Type B pancreatic cell (in vitro differentiated cells): ENCODE data around the gene FFAR1. TPM values are rescaled to one million over a fixed set of nuclear protein-coding genes. Genes with fewer than 3 reads are reported as not detected.
A peak's percentile ranks its signal among the peaks of the same experiment; 100 is the strongest.

Experiments used
- DNase-seq: peaks from one replicate; pipeline ENCODE4 v3.0.0; 2021; ENCODE audit warnings: mixed read lengths; ENCODE audit not compliant: unreplicated experiment; ENCODE audit errors: extremely low spot score
- H3K27ac Mint-ChIP-seq: 2 replicates; pipeline ENCODE4 v1.8.0; 2021; ENCODE audit warnings: mild to moderate bottlenecking, mixed read lengths
- H3K27me3 Mint-ChIP-seq: 2 replicates; pipeline ENCODE4 v1.8.0; 2021; ENCODE audit warnings: mixed read lengths
- H3K36me3 Mint-ChIP-seq: 2 replicates; pipeline ENCODE4 v1.8.0; 2021; ENCODE audit warnings: mixed read lengths
- H3K4me1 Mint-ChIP-seq: one replicate; pipeline ENCODE4 v1.8.0; 2021; ENCODE audit warnings: mixed read lengths; ENCODE audit not compliant: unreplicated experiment
- H3K4me3 Mint-ChIP-seq: 2 replicates; pipeline ENCODE4 v1.8.0; 2021; ENCODE audit warnings: mild to moderate bottlenecking, mixed read lengths
- H3K9me3 Mint-ChIP-seq: 2 replicates; pipeline ENCODE4 v1.8.0; 2021; ENCODE audit warnings: mixed read lengths
- CTCF ChIP-seq: fragments of 200-600 bp; sonication (generic); conservative IDR thresholded peaks from 2 replicates; pipeline ENCODE4 v1.5.0; 2021; ENCODE audit warnings: antibody characterized with exemption, mild to moderate bottlenecking
- total RNA-seq: library from RNA; stranded (reverse); gene quantifications from 2 replicates; pipeline ENCODE4 v1.2.1, GENCODE V29; 2021; ENCODE audit warnings: low replicate concordance

The FFAR1 gene
- total RNA-seq, 1 donor from 2014 or later = 2.1 TPM

GRCh38 chr19:35337984-35338296 is 9.8 kb upstream of the FFAR1 start:
- H3K4me3 Mint-ChIP-seq = no peak overlapping the region
- H3K27ac Mint-ChIP-seq = no peak overlapping the region
- H3K9me3 Mint-ChIP-seq = no peaks in the 10 kb centered on the region
- no peaks in the 10 kb centered on the region for H3K36me3 Mint-ChIP-seq
- no peak for TF ChIP-seq CTCF
- H3K27me3 Mint-ChIP-seq = peaks cover 4% of the 10 kb centered on the region
- H3K4me1 Mint-ChIP-seq = peaks cover 8% of the 10 kb centered on the region
- no peak for DNase-seq

GRCh38 chr19:35340431-35340830 is 7.3 kb upstream of the FFAR1 start:
- Mint-ChIP-seq H3K36me3 (no peaks in the 10 kb centered on the region), H3K27me3 (peaks cover 4% of the 10 kb centered on the region), H3K9me3 (no peaks in the 10 kb centered on the region), H3K27ac (no peak overlapping the region), H3K4me3 (no peak overlapping the region), H3K4me1 (no peaks in the 10 kb centered on the region)
- no peak for DNase-seq
- TF ChIP-seq CTCF = no peak

GRCh38 chr19:35341006-35341405 is 6.7 kb upstream of the FFAR1 start:
- Mint-ChIP-seq H3K9me3 (no peaks in the 10 kb centered on the region), H3K36me3 (no peaks in the 10 kb centered on the region), H3K27ac (no peak overlapping the region), H3K4me1 (no peaks in the 10 kb centered on the region), H3K4me3 (no peak overlapping the region), H3K27me3 (peaks cover 4% of the 10 kb centered on the region)
- DNase-seq = no peak
- no peak for TF ChIP-seq CTCF

DNA sequence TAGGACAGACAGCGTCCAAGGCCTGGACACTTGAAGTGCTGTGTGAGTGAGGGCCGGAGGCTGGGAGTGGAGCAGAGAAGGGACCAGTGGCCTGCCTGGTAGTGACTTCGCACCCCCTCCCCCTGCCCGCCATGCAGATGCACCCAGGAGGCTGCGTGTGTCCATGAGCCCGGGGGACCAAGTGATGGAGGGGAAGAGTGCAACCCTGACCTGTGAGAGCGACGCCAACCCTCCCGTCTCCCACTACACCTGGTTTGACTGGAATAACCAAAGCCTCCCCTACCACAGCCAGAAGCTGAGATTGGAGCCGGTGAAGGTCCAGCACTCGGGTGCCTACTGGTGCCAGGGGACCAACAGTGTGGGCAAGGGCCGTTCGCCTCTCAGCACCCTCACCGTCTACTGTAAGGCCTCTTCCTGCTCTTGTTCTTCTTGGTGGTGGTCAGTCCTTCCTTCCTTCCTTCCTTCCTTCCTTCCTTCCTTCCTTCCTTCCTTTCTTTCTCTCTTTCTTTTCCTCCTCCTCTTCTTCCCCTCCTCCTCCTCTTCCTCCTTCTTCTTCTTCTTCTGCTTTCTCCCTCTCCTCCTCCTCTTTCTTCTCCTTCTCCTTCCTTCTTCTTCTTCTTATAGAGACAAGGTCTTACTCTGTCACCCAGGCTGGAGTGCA is 6.0 kb upstream of the FFAR1 start:
- Mint-ChIP-seq H3K27me3 (peaks cover 4% of the 10 kb centered on the region), H3K9me3 (no peaks in the 10 kb centered on the region), H3K4me1 (no peaks in the 10 kb centered on the region), H3K4me3 (no peak overlapping the region), H3K36me3 (no peaks in the 10 kb centered on the region), H3K27ac (no peak overlapping the region)
- no peak for TF ChIP-seq CTCF
- no peak for DNase-seq

DNA sequence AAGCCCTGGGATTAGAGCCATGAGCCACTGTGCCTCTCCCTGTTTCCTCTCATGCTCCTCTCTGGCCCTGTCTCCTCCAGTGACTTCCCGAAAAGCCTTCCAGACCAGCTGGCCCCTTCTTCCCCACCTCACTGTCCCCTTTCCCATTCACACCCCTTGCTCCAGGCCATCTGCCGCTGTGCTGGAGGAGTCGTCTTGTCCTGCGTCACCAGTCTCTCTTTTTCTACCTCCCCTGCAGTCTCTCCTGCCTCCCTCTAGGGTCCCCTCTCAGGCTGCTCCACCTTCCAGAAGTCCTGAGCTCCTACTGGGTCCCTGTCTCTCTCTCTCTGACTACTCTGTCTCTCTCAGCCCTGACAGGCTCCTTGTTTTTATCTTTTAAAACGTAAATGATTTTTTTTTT is 5.3 kb upstream of the FFAR1 start:
- H3K27ac Mint-ChIP-seq = peak overlapping the region; percentile 40
- no peak overlapping the region for H3K4me3 Mint-ChIP-seq
- peaks cover 11% of the 10 kb centered on the region for H3K27me3 Mint-ChIP-seq
- no peaks in the 10 kb centered on the region for H3K9me3 Mint-ChIP-seq
- H3K4me1 Mint-ChIP-seq = peaks cover 6% of the 10 kb centered on the region
- no peak for DNase-seq
- no peaks in the 10 kb centered on the region for H3K36me3 Mint-ChIP-seq
- TF ChIP-seq CTCF = no peak
